OCI-LY1 (cell line): ENCODE data around the gene MOCS3.
A peak's percentile ranks its signal among the peaks of the same experiment; 100 is the strongest.

ENCODE experiments used
- H2AFZ ChIP-seq: fragments of 200-600 bp; sonication (generic), shearing (Covaris generic); 2 replicates; pipeline ENCODE4 v1.6.0; 2014; ENCODE audit warnings: antibody characterized with exemption, mild to moderate bottlenecking, low read length
- H3F3A ChIP-seq: fragments of 200-600 bp; sonication (generic), shearing (Covaris generic); 2 replicates; pipeline ENCODE4 v1.6.0; 2014; ENCODE audit warnings: mild to moderate bottlenecking, antibody characterized with exemption, low read length, moderate library complexity; ENCODE audit not compliant: insufficient read depth
- H3K27ac ChIP-seq: fragments of 200-600 bp; sonication (generic); 2 replicates; pipeline ENCODE4 v1.5.1; 2014; ENCODE audit warnings: low read length, mixed run types, mild to moderate bottlenecking, low read depth; ENCODE audit not compliant: poor library complexity, severe bottlenecking
- H3K27me3 ChIP-seq: fragments of 200-600 bp; sonication (generic); 2 replicates; pipeline ENCODE4 v1.6.0; 2014; ENCODE audit warnings: antibody characterized with exemption, mild to moderate bottlenecking, low read length, moderate library complexity; ENCODE audit not compliant: insufficient read depth
- H3K36me3 ChIP-seq: fragments of 200-600 bp; sonication (generic); 2 replicates; pipeline ENCODE4 v1.6.1; 2014; ENCODE audit warnings: mild to moderate bottlenecking, antibody characterized with exemption, low read length, moderate library complexity, mixed read lengths; ENCODE audit not compliant: insufficient read depth
- H3K4me1 ChIP-seq: fragments of 200-600 bp; sonication (generic); 2 replicates; pipeline ENCODE4 v1.5.1; 2014; ENCODE audit warnings: mild to moderate bottlenecking, low read length, moderate library complexity; ENCODE audit not compliant: insufficient read depth, severe bottlenecking
- H3K4me2 ChIP-seq: fragments of 200-600 bp; sonication (generic), shearing (Covaris generic); 2 replicates; pipeline ENCODE4 v1.6.1; 2014; ENCODE audit warnings: low read length
- H3K4me3 ChIP-seq: fragments of 200-600 bp; sonication (generic); 2 replicates; pipeline ENCODE4 v1.5.1; 2014; ENCODE audit warnings: low read length, low read depth, mild to moderate bottlenecking, mixed read lengths; ENCODE audit not compliant: poor library complexity, severe bottlenecking
- H3K79me2 ChIP-seq: fragments of 200-600 bp; shearing (Covaris generic); 2 replicates; pipeline ENCODE4 v1.6.1; 2016; ENCODE audit warnings: mixed run types, low read length, mixed read lengths; ENCODE audit not compliant: insufficient read depth
- H3K9ac ChIP-seq: fragments of 200-600 bp; sonication (generic), shearing (Covaris generic); 2 replicates; pipeline ENCODE4 v1.6.1; 2014; ENCODE audit warnings: mild to moderate bottlenecking, low read length, mixed read lengths
- H3K9me2 ChIP-seq: fragments of 200-600 bp; sonication (generic), shearing (Covaris generic); 2 replicates; pipeline ENCODE4 v1.6.1; 2014; ENCODE audit warnings: low read depth, mild to moderate bottlenecking, low read length, mixed read lengths
- H3K9me3 ChIP-seq: fragments of 200-600 bp; shearing (Covaris generic); 2 replicates; pipeline ENCODE4 v1.6.1; 2014; ENCODE audit warnings: low read length, mixed read lengths
- H4K20me1 ChIP-seq: fragments of 200-600 bp; sonication (generic), shearing (Covaris generic); 2 replicates; pipeline ENCODE4 v1.6.0; 2016; ENCODE audit warnings: mild to moderate bottlenecking, low read length; ENCODE audit not compliant: insufficient read depth
- CTCF ChIP-seq: fragments of 200-600 bp; sonication (generic), shearing (Covaris generic); IDR thresholded peaks from 2 replicates; pipeline ENCODE4 v1.5.1; 2017; ENCODE audit warnings: mild to moderate bottlenecking, antibody characterized with exemption, low read length, moderate library complexity, mixed read lengths
- EZH2 ChIP-seq: fragments of 200-600 bp; sonication (generic), shearing (Covaris generic); IDR thresholded peaks from 2 replicates; pipeline ENCODE4 v1.8.0; 2017; ENCODE audit warnings: borderline replicate concordance, mixed run types, mild to moderate bottlenecking, antibody characterized with exemption, low read length, moderate library complexity, mixed read lengths

The MOCS3 gene

GRCh38 chr20:50916257-50916656, 42.4 kb upstream of the MOCS3 start:
- Histone ChIP-seq H3K36me3 (peaks cover 89% of the 10 kb centered on the region), H3K27me3 (no peaks in the 10 kb centered on the region), H3K9me3 (no peaks in the 10 kb centered on the region), H3K4me3 (no peak overlapping the region), H3K79me2 (peaks cover 99% of the 10 kb centered on the region), H3K9me2 (no peaks in the 10 kb centered on the region), H4K20me1 (peaks cover 13% of the 10 kb centered on the region; the same call in 1 of the 2 replicates), H2AFZ (no peak overlapping the region), H3F3A (no peaks in the 10 kb centered on the region), H3K4me1 (peaks cover 55% of the 10 kb centered on the region), H3K27ac (no peak overlapping the region), H3K4me2 (peak overlapping the region; percentile 10; the same call in 1 of the 2 replicates), H3K9ac (no peak overlapping the region)
- no peak for TF ChIP-seq CTCF

GRCh38 chr20:50916934-50917333, 41.7 kb upstream of the MOCS3 start:
- H3K27ac ChIP-seq, result peak overlapping the region; percentile 45
- H3F3A ChIP-seq, result no peaks in the 10 kb centered on the region
- peak overlapping the region; percentile 18 for H3K4me2 ChIP-seq
- H3K9me3 ChIP-seq, result no peaks in the 10 kb centered on the region
- no peaks in the 10 kb centered on the region for H3K9me2 ChIP-seq
- H4K20me1 ChIP-seq, result peaks cover 13% of the 10 kb centered on the region; the same call in 1 of the 2 replicates
- H3K27me3 ChIP-seq, result no peaks in the 10 kb centered on the region
- H3K79me2 ChIP-seq, result peaks cover 99% of the 10 kb centered on the region
- H3K36me3 ChIP-seq, result peaks cover 89% of the 10 kb centered on the region
- H3K9ac ChIP-seq, result no peak overlapping the region
- TF ChIP-seq EZH2 (no peak), CTCF (no peak)
- no peak overlapping the region for H2AFZ ChIP-seq
- H3K4me1 ChIP-seq, result peaks cover 62% of the 10 kb centered on the region
- H3K4me3 ChIP-seq, result no peak overlapping the region

GRCh38 chr20:50918403-50918802, 40.2 kb upstream of the MOCS3 start:
- no peaks in the 10 kb centered on the region for H3F3A ChIP-seq
- peak overlapping the region; percentile 0 for H3K27ac ChIP-seq
- H3K27me3 ChIP-seq, result no peaks in the 10 kb centered on the region
- peaks cover 90% of the 10 kb centered on the region for H3K36me3 ChIP-seq
- peaks cover 76% of the 10 kb centered on the region for H3K4me1 ChIP-seq
- peaks cover 99% of the 10 kb centered on the region for H3K79me2 ChIP-seq
- H3K9ac ChIP-seq, result no peak overlapping the region
- H3K9me2 ChIP-seq, result no peaks in the 10 kb centered on the region
- H4K20me1 ChIP-seq, result peaks cover 13% of the 10 kb centered on the region; the same call in 1 of the 2 replicates
- H3K4me2 ChIP-seq, result no peak overlapping the region
- no peak overlapping the region for H3K4me3 ChIP-seq
- H2AFZ ChIP-seq, result no peak overlapping the region
- TF ChIP-seq CTCF (no peak), EZH2 (no peak)
- no peaks in the 10 kb centered on the region for H3K9me3 ChIP-seq
